HepG2 (cell line): ENCODE data around the gene CAT. TPM values are rescaled to one million over a fixed set of nuclear protein-coding genes. Genes with fewer than 3 reads are reported as not detected.

Source experiments
- CSRNP1 ChIP-seq: sonication (generic); formaldehyde crosslinking; IDR thresholded peaks from 2 replicates; pipeline ENCODE4 v1.8.1; 2023; ENCODE audit warnings: mild to moderate bottlenecking, missing genetic modification reagents
- HDAC2 ChIP-seq: sonication (generic); formaldehyde crosslinking; IDR thresholded peaks from 2 replicates; pipeline ENCODE4 v1.4.0; 2020; ENCODE audit warnings: missing genetic modification reagents
- MAX ChIP-seq: IDR thresholded peaks from 2 replicates; pipeline ENCODE4 v1.6.1; 2012; ENCODE audit warnings: inconsistent platforms
- SKIL ChIP-seq: sonication (generic); formaldehyde crosslinking; IDR thresholded peaks from 2 replicates; pipeline ENCODE4 v1.8.0; 2022; ENCODE audit warnings: missing genetic modification reagents, mild to moderate bottlenecking, moderate library complexity, borderline replicate concordance
- ZBTB21 ChIP-seq: sonication (generic); formaldehyde crosslinking; IDR thresholded peaks from 2 replicates; pipeline ENCODE4 v1.4.0; 2020; ENCODE audit warnings: missing genetic modification reagents
- ZNF326 ChIP-seq: sonication (generic); formaldehyde crosslinking; IDR thresholded peaks from 2 replicates; pipeline ENCODE4 v1.4.0; 2020; ENCODE audit warnings: missing genetic modification reagents, borderline replicate concordance
- ZNF609 ChIP-seq: sonication (generic); formaldehyde crosslinking; IDR thresholded peaks from 2 replicates; pipeline ENCODE4 v1.4.0; 2020; ENCODE audit warnings: mild to moderate bottlenecking, missing genetic modification reagents, borderline replicate concordance
- polyA plus RNA-seq, 8 experiments: library from polyadenylated mRNA; depleted of rRNA in 3 of 8; stranded (reverse) in 7 of 8; unstranded in 1 of 8; fragments of >200 nt; fragmentation: Illumina TruSeq in 4 of 8; extraction: Trizol in 4 of 8; gene quantifications; 2 replicates each; pipeline versions ENCODE4 v1.2.1 to v1.2.3, GENCODE V29; 2011 to 2016; ENCODE audit warnings: low read depth in 4 of 8, missing spikeins in 1 of 8, mixed read lengths in 1 of 8; ENCODE audit not compliant: insufficient read depth in 1 of 8
- total RNA-seq, 5 experiments: library from RNA; depleted of rRNA; stranded (reverse); fragments of >200 nt; fragmentation: Illumina TruSeq; extraction: Trizol; gene quantifications; 2 replicates each; pipeline ENCODE4 v1.2.3, GENCODE V29; 2016; ENCODE audit warnings: low read depth in 1 of 5

The CAT gene
- total and polyA plus RNA-seq, 2 of the 13 experiments (the other 11 are each of a cell fraction or from before 2014, with no cell fraction given): 107 to 136 TPM

GRCh38 chr11:34427186-34427805, 11.4 kb upstream of the CAT start (continued):
- TF ChIP-seq ZNF609 (CRISPR knock-in tag): peak; percentile 72; the same call in 1 of the 2 replicates
- peak; percentile 68 for TF ChIP-seq HDAC2 (CRISPR knock-in tag)
- no peak for TF ChIP-seq ZNF326 (CRISPR knock-in tag)
- TF ChIP-seq SKIL: peak; percentile 84
- 0 out of 2 replicates have a peak, but pooled peaks have one; percentile 24 for TF ChIP-seq MAX
- TF ChIP-seq CSRNP1 (CRISPR knock-in tag): no peak
- TF ChIP-seq ZBTB21 (CRISPR knock-in tag): peak; percentile 50; the same call in 1 of the 2 replicates
